Measurements from ENCODE around the gene ACADVL.

DNA sequence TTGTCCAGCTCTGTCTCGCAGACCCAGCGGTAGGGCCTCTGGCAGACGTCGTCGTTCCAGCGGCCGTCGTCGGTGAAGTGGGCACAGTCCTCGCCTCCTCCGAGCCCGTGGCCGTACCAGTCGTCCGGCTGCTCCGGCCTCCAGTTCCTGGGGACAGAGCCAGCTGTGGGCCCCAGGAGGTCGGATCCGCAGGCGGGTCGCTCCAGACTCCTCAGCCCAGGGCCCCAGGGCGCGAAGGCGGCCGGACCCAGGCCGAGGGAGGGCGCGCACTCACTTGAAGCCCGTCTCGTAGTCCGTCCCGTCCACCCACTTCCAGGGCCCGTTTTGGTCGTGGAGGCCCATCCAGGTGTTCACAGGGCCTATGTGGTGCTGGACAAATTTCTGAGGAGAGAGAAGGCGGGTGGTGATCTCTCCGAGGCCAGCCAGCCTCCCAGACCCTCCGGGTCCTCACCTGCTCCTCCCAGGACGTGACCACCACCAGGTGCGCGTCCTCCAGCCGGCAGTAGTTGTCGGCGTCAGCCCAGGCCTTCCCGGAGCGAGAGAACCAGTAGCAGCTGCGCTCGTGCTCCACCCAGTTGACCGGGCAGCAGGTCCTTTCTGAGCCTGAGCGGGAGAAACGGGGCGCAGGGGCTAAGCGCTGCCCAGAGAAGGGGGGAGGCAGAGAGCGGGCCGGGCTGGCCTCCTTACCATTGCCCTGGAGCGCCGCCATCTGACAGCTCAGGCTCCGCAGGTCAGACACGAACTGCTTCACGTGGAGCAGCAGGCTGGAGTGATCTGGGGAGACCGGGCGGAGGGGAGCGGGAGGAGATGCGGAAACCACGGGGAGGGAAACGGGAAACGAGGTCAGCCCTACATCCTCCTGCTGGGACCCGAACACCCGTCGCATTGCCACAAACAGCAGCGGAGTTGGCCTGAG lies 45.8 kb upstream of the ACADVL start:
- TF ChIP-seq, protein P1, sequence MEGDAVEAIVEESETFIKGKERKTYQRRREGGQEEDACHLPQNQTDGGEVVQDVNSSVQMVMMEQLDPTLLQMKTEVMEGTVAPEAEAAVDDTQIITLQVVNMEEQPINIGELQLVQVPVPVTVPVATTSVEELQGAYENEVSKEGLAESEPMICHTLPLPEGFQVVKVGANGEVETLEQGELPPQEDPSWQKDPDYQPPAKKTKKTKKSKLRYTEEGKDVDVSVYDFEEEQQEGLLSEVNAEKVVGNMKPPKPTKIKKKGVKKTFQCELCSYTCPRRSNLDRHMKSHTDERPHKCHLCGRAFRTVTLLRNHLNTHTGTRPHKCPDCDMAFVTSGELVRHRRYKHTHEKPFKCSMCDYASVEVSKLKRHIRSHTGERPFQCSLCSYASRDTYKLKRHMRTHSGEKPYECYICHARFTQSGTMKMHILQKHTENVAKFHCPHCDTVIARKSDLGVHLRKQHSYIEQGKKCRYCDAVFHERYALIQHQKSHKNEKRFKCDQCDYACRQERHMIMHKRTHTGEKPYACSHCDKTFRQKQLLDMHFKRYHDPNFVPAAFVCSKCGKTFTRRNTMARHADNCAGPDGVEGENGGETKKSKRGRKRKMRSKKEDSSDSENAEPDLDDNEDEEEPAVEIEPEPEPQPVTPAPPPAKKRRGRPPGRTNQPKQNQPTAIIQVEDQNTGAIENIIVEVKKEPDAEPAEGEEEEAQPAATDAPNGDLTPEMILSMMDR (IDR thresholded peaks at IDR 0.05): peak in 2 of 4 experiments; percentile 10 to 34
- no peak for TF ChIP-seq POLR2AphosphoS5 (IDR thresholded peaks at IDR 0.05)
- TF ChIP-seq POLR2A (IDR thresholded peaks at IDR 0.05): no peak
